K562 (cell line): ENCODE data around the gene JAK3. TPM values are rescaled to one million over a fixed set of nuclear protein-coding genes. Genes with fewer than 3 reads are reported as not detected.

Source experiments
- ATAC-seq: fragments of 200-7000 bp; cut with Tn5 transposase; 3 replicates; pipeline ENCODE4 v1.9.1; 2020; ENCODE audit warnings: moderate library complexity
- BruUV-seq: library from RNA; stranded (reverse); fragments of 400-500 nt; replicated peaks from 2 replicates; lab custom pipeline; 2021; lab: Mats Ljungman, UMichigan
- CTCF ChIA-PET: fragments of 300-600 bp; formaldehyde crosslinking; extraction: SDS; loops from one replicate; lab custom pipeline; 2021; ENCODE audit warnings: low intra/inter-chr PET ratio; lab: Yijun Ruan, JAX
- POLR2A ChIA-PET: fragments of 300-600, 350-650 bp; sonication (Branson Sonifier 250); formaldehyde crosslinking; extraction: SDS; loops from one replicate; lab custom pipeline; 2021; ENCODE audit warnings: antibody characterized with exemption, inconsistent platforms; lab: Yijun Ruan, JAX
- DNase-seq, 4 experiments: peaks; one replicate each; pipeline versions ENCODE4 v3.0.0 to v3.0.0-alpha.2; 2011 to 2018; ENCODE audit warnings: low spot score in 3 of 4, mixed read lengths in 3 of 4; ENCODE audit errors: extremely low read depth in 1 of 4
- FAIRE-seq: peaks from 2 replicates; lab custom pipeline; 2011; peaks lifted over from hg19 to GRCh38; lab: Jason Lieb, UNC
- H2AFZ ChIP-seq: 2 replicates; pipeline ENCODE4 v1.6.0; 2011; ENCODE audit warnings: low read depth, low read length, control low read depth, inconsistent platforms
- H3K27ac ChIP-seq: fragments of 200-600 bp; 3 replicates; pipeline ENCODE4 v1.8.0; 2011; ENCODE audit warnings: low read depth, mild to moderate bottlenecking, control low read depth, inconsistent platforms, low read length, moderate library complexity, mixed read lengths; ENCODE audit errors: extremely low read depth
- H3K27me3 ChIP-seq, 2 experiments: fragments of 300-600 bp in 1 of 2; 2 replicates in 1 of 2; 3 replicates in 1 of 2; pipeline versions ENCODE4 v1.6.0 to v1.8.0; 2011; ENCODE audit warnings: inconsistent platforms in 2 of 2, low read length in 2 of 2, mild to moderate bottlenecking in 1 of 2, mixed read lengths in 1 of 2, moderate library complexity in 1 of 2; ENCODE audit not compliant: control insufficient read depth in 2 of 2, insufficient read depth in 2 of 2
- H3K36me3 ChIP-seq: fragments of 300-600 bp; 3 replicates; pipeline ENCODE4 v1.8.0; 2011; ENCODE audit warnings: mild to moderate bottlenecking, low read length, inconsistent platforms; ENCODE audit not compliant: control insufficient read depth, insufficient read depth
- H3K4me1 ChIP-seq, 2 experiments: fragments of 200-600 bp in 1 of 2; replicated peaks in 1 of 2; 2 replicates in 1 of 2; 3 replicates in 1 of 2; pipeline versions ENCODE4 v1.5.1 to v1.8.0; 2011; ENCODE audit warnings: inconsistent platforms in 2 of 2, low read length in 2 of 2, mild to moderate bottlenecking in 1 of 2, mixed read lengths in 1 of 2, moderate library complexity in 1 of 2; ENCODE audit not compliant: control insufficient read depth in 2 of 2, insufficient read depth in 2 of 2
- H3K4me2 ChIP-seq: 2 replicates; pipeline ENCODE4 v1.6.1; 2011; ENCODE audit warnings: low read length, control low read depth, inconsistent platforms, mixed read lengths; ENCODE audit not compliant: insufficient read depth
- H3K4me3 ChIP-seq: fragments of 200-600 bp; sonication (generic), shearing (Covaris generic); 2 replicates; pipeline ENCODE4 v1.5.1; 2016; ENCODE audit warnings: control low read depth, inconsistent platforms
- H3K79me2 ChIP-seq: fragments of 200-600 bp; 3 replicates; pipeline ENCODE4 v1.8.0; 2011; ENCODE audit warnings: low read length, inconsistent platforms; ENCODE audit not compliant: control insufficient read depth, insufficient read depth
- H3K9ac ChIP-seq, 2 experiments: 2 replicates each; pipeline versions ENCODE4 v1.6.0 to v1.6.1; 2011; ENCODE audit warnings: low read depth in 2 of 2, low read length in 2 of 2, control low read depth in 1 of 2, inconsistent platforms in 1 of 2, mild to moderate bottlenecking in 1 of 2, mixed read lengths in 1 of 2; ENCODE audit not compliant: insufficient read depth in 1 of 2
- H3K9me1 ChIP-seq: one replicate; pipeline ENCODE4 v1.6.0; 2011; ENCODE audit warnings: inconsistent platforms, mild to moderate bottlenecking, low read length, moderate library complexity; ENCODE audit not compliant: control insufficient read depth, insufficient read depth
- H3K9me3 ChIP-seq: replicated peaks from 2 replicates; pipeline ENCODE4 v1.5.1; 2011; ENCODE audit warnings: low read depth, low read length, inconsistent platforms; ENCODE audit not compliant: control insufficient read depth, insufficient read depth
- H4K20me1 ChIP-seq: replicated peaks from 2 replicates; pipeline ENCODE4 v1.6.1; 2011; ENCODE audit warnings: low read length, inconsistent platforms, mixed read lengths; ENCODE audit not compliant: control insufficient read depth, insufficient read depth
- CEBPG ChIP-seq, 3 experiments: fragments of 200-800 bp in 1 of 3; sonication (Bioruptor generic) in 1 of 3; sonication (generic) in 1 of 3; formaldehyde crosslinking in 1 of 3; IDR thresholded peaks in 2 of 3; conservative IDR thresholded peaks in 1 of 3; 2 replicates each; pipeline versions ENCODE4 v1.6.1 to v1.8.0; 2016 to 2022; ENCODE audit warnings: missing compliant biosample characterization in 2 of 3, missing genetic modification characterization in 2 of 3, mild to moderate bottlenecking in 1 of 3, missing genetic modification reagents in 1 of 3
- CHCHD3 ChIP-seq: fragments of 250-450 bp; sonication (Bioruptor Pico); IDR thresholded peaks from 2 replicates; pipeline ENCODE4 v2.1.2; 2022; ENCODE audit warnings: mild to moderate bottlenecking
- HNRNPUL1 ChIP-seq: fragments of 200-400 bp; formaldehyde crosslinking; IDR thresholded peaks from 2 replicates; pipeline ENCODE4 v1.6.1; 2017; ENCODE audit warnings: low read length
- MXI1 ChIP-seq: IDR thresholded peaks from 2 replicates; pipeline ENCODE4 v1.6.1; 2011; ENCODE audit warnings: low read depth, mild to moderate bottlenecking, improper control_type of control experiment, low read length
- NFXL1 ChIP-seq: fragments of 450-650 bp; formaldehyde crosslinking; IDR thresholded peaks from 2 replicates; pipeline ENCODE4 v1.4.0; 2021; ENCODE audit warnings: mild to moderate bottlenecking
- POLR2G ChIP-seq: fragments of 200-400 bp; formaldehyde crosslinking; IDR thresholded peaks from 2 replicates; pipeline ENCODE4 v1.6.1; 2017; ENCODE audit warnings: low read depth, mild to moderate bottlenecking, antibody characterized with exemption, low read length, moderate library complexity
- PRMT5 ChIP-seq: sonication (generic); formaldehyde crosslinking; IDR thresholded peaks from 2 replicates; pipeline ENCODE4 v1.5.0; 2020; ENCODE audit warnings: missing genetic modification reagents
- RHOXF2B ChIP-seq: fragments of 250-450 bp; sonication (Bioruptor Pico); conservative IDR thresholded peaks from 2 replicates; pipeline ENCODE4 v1.5.1; 2021
- SMARCE1 ChIP-seq: fragments of 450-650 bp; IDR thresholded peaks from 2 replicates; pipeline ENCODE4 v1.7.1; 2016; ENCODE audit warnings: mild to moderate bottlenecking
- SREBF2 ChIP-seq: sonication (generic); formaldehyde crosslinking; IDR thresholded peaks from 2 replicates; pipeline ENCODE4 v1.4.0; 2020; ENCODE audit warnings: mild to moderate bottlenecking, missing genetic modification reagents
- ZBTB5 ChIP-seq: fragments of 450-650 bp; IDR thresholded peaks from 2 replicates; pipeline ENCODE4 v1.6.1; 2017; ENCODE audit warnings: antibody characterized with exemption
- ZKSCAN8 ChIP-seq: fragments of 200-800 bp; sonication (Bioruptor generic); IDR thresholded peaks from 2 replicates; pipeline ENCODE4 v1.6.1; 2016; ENCODE audit warnings: missing genetic modification characterization, missing compliant biosample characterization
- WGBS: fragments of 100-300 bp; shearing (Covaris generic); methylation state at CpG from one replicate; pipeline ENCODE4 v1.1.6; 2016; ENCODE audit warnings: low coverage, mixed read lengths; ENCODE audit not compliant: insufficient coverage; ENCODE audit errors: missing lambda C conversion rate; 5-methylcytosine and 5-hydroxymethylcytosine counted together
- in situ Hi-C: fragments of 300-500 bp; cut with MboI; formaldehyde crosslinking; loops from 4 replicates; pipeline ENCODE4 v1.15.0; 2018; ENCODE audit warnings: inconsistent platforms, mixed read lengths
- intact Hi-C: fragments of 100-400 bp; cut with micrococcal nuclease; formaldehyde crosslinking; loops from 2 replicates; pipeline ENCODE4 v1.14.2; 2022
- polyA plus RNA-seq, 8 experiments: library from polyadenylated mRNA; depleted of rRNA in 4 of 8; stranded (reverse) in 5 of 8; unstranded in 3 of 8; fragments of >200 nt; fragmentation: Nextera tagmentation in 2 of 8; fragmentation: Illumina TruSeq in 1 of 8; extraction: Ambion mirVana in 2 of 8; extraction: Trizol in 1 of 8; gene quantifications; 2 replicates each; pipeline versions ENCODE4 v1.2.1 to v1.2.3, GENCODE V29; 2011 to 2014; ENCODE audit warnings: inconsistent platforms in 1 of 8, missing spikeins in 1 of 8
- total RNA-seq, 7 experiments: library from RNA; depleted of rRNA in 6 of 7; stranded (reverse); fragments of >200 nt in 6 of 7; fragmentation: Illumina TruSeq in 2 of 7; extraction: Trizol in 2 of 7; gene quantifications; 2 replicates each; pipeline versions ENCODE4 v1.2.1 to v1.2.3, GENCODE V29; 2011 to 2021; ENCODE audit warnings: low replicate concordance in 1 of 7
- TF ChIP-seq, protein P1 (sequence below): fragments of 250-450 bp; sonication (Bioruptor Pico); IDR thresholded peaks from 2 replicates; pipeline ENCODE4 v1.6.1; 2021; ENCODE audit warnings: mild to moderate bottlenecking
- TF ChIP-seq, protein P2 (sequence below): fragments of 250-450 bp; sonication (Bioruptor Pico); IDR thresholded peaks from 2 replicates; pipeline ENCODE4 v1.8.0; 2021; ENCODE audit warnings: mild to moderate bottlenecking, moderate library complexity
- TF ChIP-seq, protein P3 (sequence below), 2 experiments: fragments of 150-350 bp in 1 of 2; IDR thresholded peaks; 2 replicates each; pipeline ENCODE4 v1.6.1; 2012 to 2016; ENCODE audit warnings: low read depth in 2 of 2, low read length in 2 of 2, mild to moderate bottlenecking in 1 of 2, moderate library complexity in 1 of 2

JAK3 gene
- total and polyA plus RNA-seq, 9 of the 15 experiments (the other 6 are each of a cell fraction or from before 2014, with no cell fraction given), result 0.01 to 0.18 (median 0.07) TPM; not detected in 1

GRCh38 chr19:17866964-17867486, 19.2 kb upstream of the JAK3 start:
- 47% methylated on average over 8 of the region's 11 CpGs for WGBS
- FAIRE-seq, result no peak
- no peaks in the 10 kb centered on the region for H3K9me1 ChIP-seq
- ChIA-PET POLR2A (interaction anchor here (0.7 to 4.2 kb wide), 3 partner anchors 63 to 134 kb away, joined by 3 to 42 read pairs (median 4); partner anchors contain the start of gene CCDC124), CTCF (no interaction called here)
- no peaks in the 10 kb centered on the region for H3K27me3 ChIP-seq
- no TSS peak for BruUV-seq
- H3K27ac ChIP-seq, result no peak overlapping the region
- peaks cover 27% of the 10 kb centered on the region for H3K36me3 ChIP-seq
- peak overlapping the region in 1 of 2 experiments; percentile 75; a peak in 2 of 4 replicates for H3K9ac ChIP-seq
- H3K9me3 ChIP-seq, result no peaks in the 10 kb centered on the region
- peaks cover 36% of the 10 kb centered on the region; the same call in 1 of the 2 replicates for H4K20me1 ChIP-seq
- peak in 1 of 4 experiments; percentile 5 for DNase-seq
- ATAC-seq, result no peak
- intact Hi-C loops, result loop anchor here (10.0 kb wide), 1 partner anchor 188 kb away; no protein-coding TSS in a partner anchor
- H2AFZ ChIP-seq, result no peak overlapping the region
- peaks cover 12 to 53% of the 10 kb centered on the region in 2 experiments; a peak in 4 of 5 replicates for H3K4me1 ChIP-seq
- peaks cover 16% of the 10 kb centered on the region for H3K79me2 ChIP-seq
- H3K4me3 ChIP-seq, result no peak overlapping the region
- no peak overlapping the region for H3K4me2 ChIP-seq
- in situ Hi-C loops, result loop anchor here (5.0 kb wide), 1 partner anchor 60 kb away; no protein-coding TSS in a partner anchor
- no peak for TF ChIP-seq NFXL1 (CRISPR knock-in tag)
- TF ChIP-seq MXI1, result no peak
- TF ChIP-seq ZBTB5, result no peak
- TF ChIP-seq, protein P1, sequence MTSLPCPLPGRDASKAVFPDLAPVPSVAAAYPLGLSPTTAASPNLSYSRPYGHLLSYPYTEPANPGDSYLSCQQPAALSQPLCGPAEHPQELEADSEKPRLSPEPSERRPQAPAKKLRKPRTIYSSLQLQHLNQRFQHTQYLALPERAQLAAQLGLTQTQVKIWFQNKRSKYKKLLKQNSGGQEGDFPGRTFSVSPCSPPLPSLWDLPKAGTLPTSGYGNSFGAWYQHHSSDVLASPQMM (CRISPR knock-in tag), result no peak
- TF ChIP-seq PRMT5 (CRISPR knock-in tag), result no peak
- TF ChIP-seq, protein P2, sequence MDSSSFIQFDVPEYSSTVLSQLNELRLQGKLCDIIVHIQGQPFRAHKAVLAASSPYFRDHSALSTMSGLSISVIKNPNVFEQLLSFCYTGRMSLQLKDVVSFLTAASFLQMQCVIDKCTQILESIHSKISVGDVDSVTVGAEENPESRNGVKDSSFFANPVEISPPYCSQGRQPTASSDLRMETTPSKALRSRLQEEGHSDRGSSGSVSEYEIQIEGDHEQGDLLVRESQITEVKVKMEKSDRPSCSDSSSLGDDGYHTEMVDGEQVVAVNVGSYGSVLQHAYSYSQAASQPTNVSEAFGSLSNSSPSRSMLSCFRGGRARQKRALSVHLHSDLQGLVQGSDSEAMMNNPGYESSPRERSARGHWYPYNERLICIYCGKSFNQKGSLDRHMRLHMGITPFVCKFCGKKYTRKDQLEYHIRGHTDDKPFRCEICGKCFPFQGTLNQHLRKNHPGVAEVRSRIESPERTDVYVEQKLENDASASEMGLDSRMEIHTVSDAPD (CRISPR knock-in tag), result no peak
- TF ChIP-seq CEBPG (CRISPR knock-in tag; IDR thresholded peaks at IDR 0.05), result no peak
- no peak for TF ChIP-seq CEBPG (tag; conservative IDR thresholded peaks at IDR 0.05 in 1 of 2, IDR thresholded peaks at IDR 0.05 in 1 of 2)
- TF ChIP-seq POLR2G, result no peak
- no peak for TF ChIP-seq HNRNPUL1
- TF ChIP-seq, protein P3, sequence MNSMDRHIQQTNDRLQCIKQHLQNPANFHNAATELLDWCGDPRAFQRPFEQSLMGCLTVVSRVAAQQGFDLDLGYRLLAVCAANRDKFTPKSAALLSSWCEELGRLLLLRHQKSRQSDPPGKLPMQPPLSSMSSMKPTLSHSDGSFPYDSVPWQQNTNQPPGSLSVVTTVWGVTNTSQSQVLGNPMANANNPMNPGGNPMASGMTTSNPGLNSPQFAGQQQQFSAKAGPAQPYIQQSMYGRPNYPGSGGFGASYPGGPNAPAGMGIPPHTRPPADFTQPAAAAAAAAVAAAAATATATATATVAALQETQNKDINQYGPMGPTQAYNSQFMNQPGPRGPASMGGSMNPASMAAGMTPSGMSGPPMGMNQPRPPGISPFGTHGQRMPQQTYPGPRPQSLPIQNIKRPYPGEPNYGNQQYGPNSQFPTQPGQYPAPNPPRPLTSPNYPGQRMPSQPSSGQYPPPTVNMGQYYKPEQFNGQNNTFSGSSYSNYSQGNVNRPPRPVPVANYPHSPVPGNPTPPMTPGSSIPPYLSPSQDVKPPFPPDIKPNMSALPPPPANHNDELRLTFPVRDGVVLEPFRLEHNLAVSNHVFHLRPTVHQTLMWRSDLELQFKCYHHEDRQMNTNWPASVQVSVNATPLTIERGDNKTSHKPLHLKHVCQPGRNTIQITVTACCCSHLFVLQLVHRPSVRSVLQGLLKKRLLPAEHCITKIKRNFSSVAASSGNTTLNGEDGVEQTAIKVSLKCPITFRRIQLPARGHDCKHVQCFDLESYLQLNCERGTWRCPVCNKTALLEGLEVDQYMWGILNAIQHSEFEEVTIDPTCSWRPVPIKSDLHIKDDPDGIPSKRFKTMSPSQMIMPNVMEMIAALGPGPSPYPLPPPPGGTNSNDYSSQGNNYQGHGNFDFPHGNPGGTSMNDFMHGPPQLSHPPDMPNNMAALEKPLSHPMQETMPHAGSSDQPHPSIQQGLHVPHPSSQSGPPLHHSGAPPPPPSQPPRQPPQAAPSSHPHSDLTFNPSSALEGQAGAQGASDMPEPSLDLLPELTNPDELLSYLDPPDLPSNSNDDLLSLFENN (IDR thresholded peaks at IDR 0.05; ENCODE audit: low read depth in 2 of 2, low read length in 2 of 2), result no peak
- no peak for TF ChIP-seq RHOXF2B (CRISPR knock-in tag)
- TF ChIP-seq SMARCE1, result no peak
- TF ChIP-seq CHCHD3, result no peak
- TF ChIP-seq SREBF2 (CRISPR knock-in tag), result no peak
- TF ChIP-seq ZKSCAN8, result no peak
